Endothelial cell of hepatic sinusoid (primary cell): ENCODE results near the gene ABCA13.

ENCODE experiments used
- in situ Hi-C: cut with HindIII; loops from 2 replicates; pipeline ENCODE4 v1.10.0; 2017; ENCODE audit warnings: low sequenced_read_pairs

Gene ABCA13

DNA sequence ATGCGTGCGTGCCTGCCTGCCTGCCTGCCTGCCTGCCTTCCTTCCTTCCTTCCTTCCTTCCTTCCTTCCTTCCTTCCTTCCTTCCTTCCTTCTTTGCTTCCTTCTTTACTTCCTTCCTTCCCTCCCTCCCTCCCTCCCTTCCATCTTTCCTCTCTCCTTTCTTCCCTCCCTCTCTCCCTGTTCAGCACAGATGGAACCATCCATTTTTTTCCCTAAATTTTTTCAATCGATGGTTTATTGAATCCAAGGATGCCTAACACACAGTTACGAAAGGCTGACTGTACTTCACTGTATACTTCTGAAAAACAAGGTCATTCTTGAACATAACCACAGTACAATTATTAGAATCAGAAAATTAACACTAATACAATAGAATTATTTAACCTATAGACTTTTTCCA lies 53.8 kb downstream of the ABCA13 start:
- in situ Hi-C loops = no loop called here

DNA sequence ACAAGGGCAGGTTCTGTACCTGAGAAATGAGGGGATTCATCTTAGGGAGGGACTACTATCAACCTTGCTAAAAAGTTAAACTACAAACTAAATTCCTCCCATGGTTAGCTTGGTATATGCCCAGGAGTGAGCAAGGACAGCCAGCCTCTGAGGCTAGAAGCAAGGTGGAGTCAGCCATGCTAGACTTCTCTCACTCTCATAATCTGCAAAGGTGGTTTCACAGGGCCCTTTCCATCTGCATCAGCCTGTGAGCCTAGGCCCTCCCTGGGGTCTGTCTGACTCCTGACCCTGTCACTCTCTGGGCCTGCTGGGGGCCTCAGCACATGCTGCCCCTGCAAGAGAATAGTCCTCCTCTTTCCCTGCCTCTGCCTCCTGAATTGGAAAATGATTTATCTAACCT lies 66.1 kb downstream of the ABCA13 start:
- in situ Hi-C loops = no loop called here

DNA sequence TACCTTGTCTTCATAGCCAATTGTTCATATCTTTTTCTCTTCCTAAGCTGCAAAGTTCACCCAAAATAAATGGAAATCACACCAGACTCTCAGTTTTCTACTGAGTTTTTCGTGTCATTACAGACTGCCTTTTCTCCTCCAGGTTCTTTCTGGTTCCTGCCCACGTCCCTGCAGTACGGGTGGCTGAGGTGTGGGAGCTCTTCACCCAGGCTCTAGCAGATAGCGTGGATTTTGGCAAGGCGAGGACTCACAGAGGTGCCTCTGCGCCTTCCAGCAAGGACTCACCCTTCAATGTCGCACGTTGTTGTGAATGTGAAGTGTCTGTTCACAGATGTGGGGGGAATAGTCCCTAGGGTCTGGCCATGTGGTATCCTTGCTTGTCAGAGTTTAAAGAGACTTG lies 71.6 kb downstream of the ABCA13 start:
- in situ Hi-C loops = no loop called here

DNA sequence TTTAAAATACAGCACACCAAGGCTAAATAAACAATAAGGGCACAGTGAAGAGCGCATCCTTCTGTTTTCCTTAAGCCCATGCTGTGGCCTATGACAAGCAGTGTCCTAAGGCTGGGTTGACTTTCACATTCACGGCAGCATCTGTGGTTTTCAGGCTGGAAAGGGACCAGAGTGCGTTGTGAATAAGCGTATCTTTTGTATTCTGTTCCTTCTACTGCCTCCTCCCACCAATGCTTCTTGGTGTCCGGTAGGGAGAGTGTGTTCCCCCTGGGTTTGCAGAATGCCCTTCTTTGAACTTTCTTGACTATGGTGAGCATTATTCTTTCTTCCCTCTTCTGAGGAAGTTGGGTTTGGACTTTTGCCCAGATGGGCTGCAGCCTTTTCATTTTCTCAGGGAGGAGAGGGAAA lies 73.6 kb downstream of the ABCA13 start:
- in situ Hi-C loops = loop anchor here (5.0 kb wide), 2 partner anchors 48 to 88 kb away; no protein-coding TSS in a partner anchor

DNA sequence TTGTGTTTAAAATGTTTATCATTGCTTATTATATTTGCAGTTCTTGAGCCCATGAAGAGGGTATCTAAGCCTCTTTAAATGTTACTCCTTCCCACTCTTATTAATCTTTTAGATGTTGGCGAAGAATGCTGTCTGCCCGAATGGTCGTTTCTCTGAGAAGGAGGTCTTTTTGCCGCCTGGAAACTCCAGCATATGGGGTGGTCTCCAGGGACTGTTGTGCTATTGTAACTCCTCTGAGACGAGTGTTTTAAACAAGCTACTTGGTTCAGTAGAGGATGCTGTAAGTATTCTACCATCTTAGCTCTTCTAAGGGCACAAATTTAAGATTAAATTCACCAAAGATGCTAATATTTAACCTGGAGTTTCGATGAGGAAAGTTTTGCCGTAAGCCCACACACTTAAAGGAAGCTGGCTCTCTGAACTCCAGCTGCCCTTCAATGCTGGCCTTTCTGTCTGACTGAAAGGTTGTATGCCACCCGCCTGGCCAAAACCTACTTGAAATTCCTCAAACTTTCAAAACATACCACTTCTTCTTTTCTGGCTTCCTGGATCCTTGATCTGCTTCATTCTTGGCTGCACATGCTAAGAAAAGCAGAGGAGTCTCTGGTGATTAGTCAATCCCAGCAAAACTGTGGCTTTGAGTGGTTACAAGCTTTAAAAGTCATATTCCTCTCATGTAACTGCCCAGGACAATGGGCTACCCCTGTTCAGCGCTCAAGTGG lies 74.7 kb downstream of the ABCA13 start:
- in situ Hi-C loops = loop anchor here (5.0 kb wide), 2 partner anchors 49 to 89 kb away; no protein-coding TSS in a partner anchor

DNA sequence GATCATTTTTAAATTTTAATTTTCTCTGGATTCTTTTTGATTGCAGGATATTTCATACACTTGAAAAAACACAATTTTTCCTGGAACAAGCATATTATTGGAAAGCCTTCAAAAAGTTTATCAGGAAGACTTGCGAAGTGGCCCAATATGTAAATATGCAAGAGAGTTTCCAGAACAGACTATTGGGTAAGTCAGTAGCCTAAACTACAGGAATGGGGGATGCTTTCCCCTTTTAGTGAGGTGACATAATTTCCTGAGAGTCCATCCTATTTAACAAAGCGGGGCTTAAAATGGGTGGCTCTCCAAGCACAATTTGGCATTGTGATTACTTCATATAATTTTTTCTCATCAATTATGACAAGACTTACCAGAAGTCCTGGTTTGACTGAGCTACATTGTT lies 77.9 kb downstream of the ABCA13 start:
- in situ Hi-C loops = loop anchor here (5.0 kb wide), 2 partner anchors 52 to 92 kb away; no protein-coding TSS in a partner anchor

DNA sequence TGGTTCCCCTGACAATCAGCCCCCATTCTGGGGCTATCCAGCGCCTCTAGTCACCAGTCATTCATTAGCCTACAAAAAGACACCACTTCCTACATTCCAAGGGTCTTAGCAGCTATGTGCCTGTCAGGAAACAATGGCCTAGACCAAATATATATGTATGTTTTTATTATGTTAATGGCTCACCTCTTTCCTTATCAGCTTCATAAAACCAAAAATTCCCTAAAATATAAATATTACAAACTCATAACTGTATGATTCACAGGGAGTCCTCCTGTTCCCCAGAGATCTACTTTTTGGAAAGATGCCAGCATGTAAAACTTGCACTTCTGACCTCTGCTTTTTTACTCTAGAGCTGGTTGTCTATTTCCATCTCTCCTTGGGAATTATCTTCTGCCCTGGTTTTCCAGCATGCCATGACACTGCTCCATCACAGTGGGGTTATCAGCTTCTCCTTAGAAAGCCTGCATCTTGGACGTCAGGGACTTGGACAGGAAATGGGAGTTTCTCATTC lies 79.2 kb downstream of the ABCA13 start:
- in situ Hi-C loops = loop anchor here (5.0 kb wide), 1 partner anchor 37 kb away; no protein-coding TSS in a partner anchor

DNA sequence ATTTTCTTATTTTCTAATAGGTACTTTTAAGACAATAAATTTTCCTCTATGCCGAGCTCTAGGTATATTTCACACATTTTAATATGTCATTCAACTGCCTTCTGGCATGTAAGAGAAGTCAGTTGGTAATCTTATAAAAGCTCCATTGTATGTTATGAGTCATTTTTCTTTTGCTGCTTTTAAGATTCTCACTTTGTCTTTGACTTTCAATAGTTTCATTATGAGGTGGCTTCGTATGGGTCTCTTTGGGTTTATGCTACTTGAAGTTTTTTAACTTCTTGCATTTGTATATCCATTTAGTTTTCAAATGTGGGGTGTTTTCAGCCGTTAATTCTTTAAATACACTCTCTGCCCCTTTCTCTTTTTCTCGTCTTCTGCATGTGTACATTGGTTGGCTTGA lies 80.5 kb downstream of the ABCA13 start:
- in situ Hi-C loops = loop anchor here (5.0 kb wide), 1 partner anchor 36 kb away; no protein-coding TSS in a partner anchor

DNA sequence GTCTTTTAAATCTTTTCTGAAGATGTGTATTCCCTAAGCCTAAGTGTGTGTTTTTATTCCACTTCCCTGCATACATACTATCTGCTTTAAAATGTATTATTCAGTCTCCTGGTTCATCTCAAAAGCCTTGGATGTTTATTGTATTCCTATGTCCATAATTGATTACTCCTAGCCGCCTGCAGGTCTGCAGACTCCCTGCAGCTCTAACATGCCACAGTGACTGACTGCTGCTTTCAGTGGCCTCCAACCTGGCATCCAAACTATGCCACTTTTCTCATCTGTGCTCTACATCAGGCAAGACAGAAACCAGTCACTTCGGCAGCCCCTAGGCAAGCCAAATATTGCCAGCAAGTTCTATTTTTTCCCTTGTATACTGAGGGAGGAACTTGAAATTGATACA lies 81.7 kb downstream of the ABCA13 start:
- in situ Hi-C loops = loop anchor here (5.0 kb wide), 1 partner anchor 34 kb away; no protein-coding TSS in a partner anchor

DNA sequence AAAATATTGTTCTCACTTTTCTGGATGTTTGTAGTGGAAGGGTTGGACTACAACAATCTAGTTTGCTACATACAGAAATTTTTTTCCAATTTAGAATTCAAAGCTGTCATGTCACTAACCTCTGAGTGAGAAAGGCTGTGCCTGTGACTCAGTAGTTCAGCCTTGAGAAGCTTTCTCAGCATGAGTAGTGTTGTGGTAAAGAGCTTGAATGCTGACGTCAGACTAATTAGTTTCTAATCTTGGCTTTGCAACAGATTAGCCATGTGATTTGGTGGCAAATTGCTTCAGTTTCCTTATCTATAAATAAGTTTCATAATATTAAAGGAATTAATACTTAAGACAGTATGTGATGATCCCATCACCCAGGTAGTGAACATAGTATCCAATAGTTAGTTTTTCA lies 83.8 kb downstream of the ABCA13 start:
- in situ Hi-C loops = no loop called here

DNA sequence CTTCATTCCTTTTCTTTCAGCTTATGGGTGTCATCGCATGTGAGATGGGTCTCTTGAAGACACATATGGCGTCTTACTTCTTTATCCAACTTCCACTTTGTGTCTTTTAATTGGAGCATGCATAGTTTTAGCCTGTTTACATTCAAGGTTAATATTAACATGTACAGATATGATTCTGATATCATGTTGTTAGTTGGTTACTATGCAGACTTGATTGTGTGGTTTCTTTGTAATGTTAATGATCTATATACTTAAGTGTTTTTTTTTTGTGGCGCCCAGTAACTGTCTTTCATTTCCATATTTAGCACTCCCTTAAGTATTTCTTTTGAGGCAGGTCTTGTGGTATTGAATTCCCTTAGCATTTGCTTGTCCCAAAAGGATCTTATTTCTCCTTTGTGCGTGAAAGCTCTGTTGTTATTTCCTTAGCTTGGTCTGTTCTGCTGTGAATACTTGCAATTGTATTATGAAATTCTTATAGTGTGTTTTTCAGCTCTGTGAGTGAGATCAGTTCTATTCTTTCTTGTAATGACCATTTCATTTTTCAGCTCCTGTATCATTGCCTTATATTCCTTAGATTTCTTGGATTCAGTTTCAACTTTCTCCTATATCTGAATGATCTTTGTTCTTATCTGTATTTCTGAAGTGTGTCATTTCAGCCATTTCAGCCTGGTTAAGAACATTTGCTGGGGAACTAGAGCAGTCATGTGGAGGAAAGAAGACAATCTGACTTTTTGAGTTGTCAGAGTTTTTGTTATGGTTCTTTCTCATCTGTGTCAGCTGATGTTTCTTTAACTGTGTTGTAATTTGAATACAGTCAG lies 88.4 kb downstream of the ABCA13 start:
- in situ Hi-C loops = no loop called here

DNA sequence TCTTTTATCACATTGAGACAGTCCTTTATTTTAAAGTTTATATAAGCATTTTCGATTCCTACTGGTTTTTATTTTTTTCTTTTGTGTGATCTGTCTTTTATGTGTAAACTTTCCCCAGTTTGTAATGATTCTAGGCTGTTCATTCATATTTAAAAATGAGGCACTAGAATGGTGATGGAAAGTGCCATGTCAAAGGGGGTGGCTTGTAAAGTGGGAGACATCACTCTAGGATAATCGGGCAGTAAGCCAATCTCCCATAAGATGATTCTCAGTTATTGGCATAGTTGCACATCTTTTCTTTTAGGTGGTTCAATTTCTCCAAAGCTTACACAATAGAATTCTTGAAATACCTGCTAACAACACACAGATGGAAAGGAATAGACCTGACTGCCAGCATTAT lies 90.4 kb downstream of the ABCA13 start:
- in situ Hi-C loops = no loop called here

DNA sequence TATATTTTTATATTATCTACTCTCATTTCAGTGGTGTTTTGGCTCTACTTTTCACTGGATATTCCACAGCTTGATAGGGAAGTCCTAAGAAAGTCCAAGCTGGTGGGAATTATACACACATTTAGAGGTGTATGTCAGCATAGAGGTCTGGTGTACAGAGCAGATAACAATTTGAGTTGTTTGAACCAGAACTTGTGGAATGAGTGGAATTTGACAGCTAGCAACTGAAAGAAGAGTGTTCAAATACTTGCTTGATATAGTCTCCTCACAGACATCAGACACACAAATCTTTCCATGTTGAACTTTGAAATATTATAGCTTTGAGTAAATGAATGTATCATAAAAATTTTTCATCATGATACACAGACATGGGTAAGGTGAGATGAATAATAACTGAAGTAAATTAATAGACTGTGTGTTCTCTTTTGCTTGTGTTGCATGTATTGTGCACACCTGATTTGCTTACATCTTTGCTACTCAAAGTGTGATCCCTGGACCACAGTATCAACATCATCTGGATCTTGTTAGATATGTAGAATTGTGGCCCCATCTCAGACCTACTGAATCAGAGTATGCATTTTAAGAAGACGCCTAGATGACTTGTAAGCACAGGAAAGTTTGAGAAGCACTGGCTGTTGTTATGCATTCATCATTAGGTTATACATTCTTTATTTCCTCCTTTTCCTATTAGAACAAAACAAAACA lies 91.5 kb downstream of the ABCA13 start:
- in situ Hi-C loops = no loop called here

DNA sequence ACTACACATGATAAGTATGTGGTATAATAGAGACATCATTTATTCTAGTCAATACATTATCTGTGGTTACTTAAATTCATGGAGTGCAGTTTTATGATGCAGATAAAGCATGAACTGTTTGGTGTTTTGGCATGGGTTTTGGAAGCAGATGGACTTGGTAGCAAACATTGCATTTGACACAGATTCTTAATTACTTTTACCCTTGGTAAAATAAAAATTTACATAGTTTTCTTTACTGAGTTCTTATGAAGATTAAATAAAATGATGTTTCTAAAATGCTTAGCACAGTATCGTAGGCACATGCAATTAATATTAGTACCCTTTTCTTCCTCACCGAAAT lies 92.0 kb downstream of the ABCA13 start:
- in situ Hi-C loops = no loop called here

DNA sequence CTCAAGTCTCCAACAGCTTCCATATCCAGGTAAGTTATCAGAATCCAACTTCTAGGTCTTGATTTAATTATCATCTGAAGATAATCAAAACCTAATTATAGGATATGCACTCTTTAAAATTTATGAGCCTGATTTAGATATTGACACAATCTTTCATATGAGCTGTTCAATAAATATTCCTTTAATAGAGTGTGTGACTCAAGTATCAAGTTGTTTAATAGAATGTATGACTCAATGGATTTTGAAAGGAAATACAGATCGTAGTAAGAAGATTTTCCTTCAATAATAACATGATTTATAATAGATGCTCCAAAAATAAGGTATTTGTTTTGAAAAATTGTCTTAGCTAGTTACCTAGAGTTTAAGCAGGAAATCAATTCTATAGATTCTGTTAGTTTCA lies 97.8 kb downstream of the ABCA13 start:
- in situ Hi-C loops = no loop called here

DNA sequence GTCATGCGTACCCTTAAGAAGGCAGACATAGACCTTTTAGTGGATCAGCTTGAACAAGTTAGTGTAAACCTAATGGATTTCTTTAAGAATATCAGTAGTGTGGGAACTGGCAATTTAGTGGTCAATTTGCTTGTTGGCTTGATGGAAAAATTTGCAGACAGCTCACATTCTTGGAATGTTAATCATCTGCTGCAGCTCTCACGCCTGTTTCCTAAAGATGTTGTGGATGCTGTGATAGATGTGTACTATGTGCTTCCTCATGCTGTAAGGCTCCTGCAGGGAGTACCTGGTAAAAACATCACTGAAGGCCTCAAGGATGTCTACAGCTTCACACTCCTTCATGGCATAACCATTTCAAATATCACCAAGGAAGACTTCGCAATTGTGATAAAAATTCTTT lies 103.4 kb downstream of the ABCA13 start:
- in situ Hi-C loops = no loop called here

DNA sequence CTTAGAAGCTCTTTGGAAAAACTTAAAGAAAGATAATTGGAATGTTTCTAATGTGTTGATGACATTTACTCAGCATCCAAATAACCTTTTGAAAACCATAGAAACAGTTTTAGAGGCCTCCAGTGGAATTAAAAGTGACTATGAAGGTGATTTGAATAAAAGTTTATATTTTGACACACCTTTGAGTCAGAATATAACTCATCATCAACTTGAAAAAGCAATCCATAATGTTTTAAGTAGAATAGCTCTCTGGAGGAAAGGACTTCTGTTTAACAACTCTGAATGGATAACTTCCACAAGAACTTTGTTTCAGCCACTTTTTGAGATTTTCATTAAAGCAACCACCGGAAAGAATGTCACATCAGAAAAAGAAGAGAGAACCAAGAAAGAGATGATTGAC lies 108.2 kb downstream of the ABCA13 start:
- in situ Hi-C loops = no loop called here

DNA sequence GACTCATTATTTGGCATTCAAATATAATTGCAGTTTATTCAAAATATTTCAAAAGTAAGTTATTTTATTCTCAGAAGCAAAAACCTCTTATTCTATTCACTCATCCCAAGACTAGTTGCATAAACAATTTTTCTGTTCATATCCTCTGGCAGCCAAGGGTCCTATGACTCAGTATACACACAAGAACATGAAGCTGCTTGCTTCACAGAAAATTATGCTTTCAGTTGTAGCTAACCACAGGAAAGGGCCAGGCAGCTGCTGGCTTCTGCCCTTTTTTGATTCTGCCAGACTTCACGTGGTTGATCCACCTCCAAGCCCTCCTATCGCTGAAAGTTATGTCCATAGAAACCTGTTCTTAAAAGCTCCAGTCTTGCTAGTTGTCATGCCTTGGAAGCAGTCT lies 108.8 kb downstream of the ABCA13 start:
- in situ Hi-C loops = no loop called here

DNA sequence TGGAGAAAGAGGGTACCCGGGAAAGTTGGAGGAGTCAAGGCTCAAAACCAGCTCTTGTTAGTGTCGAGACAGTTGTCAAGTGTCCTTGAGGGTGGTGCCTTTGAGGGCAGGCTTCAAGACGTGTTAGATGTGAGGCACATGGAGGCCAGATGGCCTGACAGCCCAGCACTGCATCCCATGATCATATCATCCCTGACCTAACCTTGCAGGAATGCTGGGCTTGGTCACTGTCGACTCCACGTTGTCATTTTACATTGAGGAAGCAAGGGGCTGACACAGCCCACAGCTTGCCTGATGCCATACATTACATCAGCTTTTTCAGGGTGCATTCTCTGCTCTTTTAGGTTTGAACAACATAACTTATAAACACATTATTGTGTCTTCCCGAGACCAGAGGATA lies 114.1 kb downstream of the ABCA13 start:
- in situ Hi-C loops = loop anchor here (5.0 kb wide), 1 partner anchor 33 kb away; no protein-coding TSS in a partner anchor

DNA sequence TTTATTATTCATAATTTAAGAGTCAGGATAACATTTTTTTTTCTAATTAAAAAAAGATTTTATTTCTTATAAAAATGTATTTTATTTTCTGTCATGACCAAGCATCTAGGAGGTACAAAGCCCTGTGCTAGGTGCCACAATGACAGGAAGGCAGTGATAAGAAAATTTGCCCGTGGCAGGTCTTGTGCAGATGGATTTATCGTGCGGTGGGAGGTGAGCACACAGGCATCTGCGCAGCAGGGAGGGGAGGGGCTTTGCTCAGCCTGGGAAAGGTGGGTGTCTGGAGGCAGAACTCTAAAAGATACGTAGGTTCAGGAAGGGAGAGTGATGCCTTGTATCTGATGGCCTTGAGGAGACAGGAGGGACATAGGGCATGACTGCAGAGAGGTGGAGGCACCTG lies 115.6 kb downstream of the ABCA13 start:
- in situ Hi-C loops = loop anchor here (5.0 kb wide), 1 partner anchor 35 kb away; no protein-coding TSS in a partner anchor

DNA sequence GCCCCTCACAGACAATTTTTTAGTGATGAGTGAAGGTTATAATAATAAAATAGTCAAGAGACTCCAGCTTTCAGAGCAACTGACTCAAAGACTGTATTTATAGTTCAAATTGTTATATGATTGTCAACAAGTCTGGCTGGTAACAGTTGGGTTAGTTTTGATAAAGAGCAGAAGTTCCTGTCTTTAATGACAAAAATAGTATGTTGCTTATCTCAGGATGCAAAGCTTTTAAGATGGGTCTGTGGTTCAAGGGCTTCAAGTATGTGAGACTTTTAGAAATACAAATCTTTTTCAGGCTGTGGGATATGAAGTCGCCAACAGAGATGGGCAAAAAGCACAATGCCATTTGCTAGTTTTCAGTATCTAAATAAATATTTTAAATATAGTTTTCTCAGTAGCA lies 118.4 kb downstream of the ABCA13 start:
- in situ Hi-C loops = loop anchor here (5.0 kb wide), 1 partner anchor 37 kb away; no protein-coding TSS in a partner anchor
